Upper lobe of right lung (tissue), 1 donor: ENCODE measurements around the gene CCDC144A. TPM values are rescaled to one million over a fixed set of nuclear protein-coding genes. Genes with fewer than 3 reads are reported as not detected.
"Not testable (repeated sequence)": the region's sequence is repeated elsewhere in the genome, so short reads cannot be mapped to it uniquely, and the experiment has no call there.

Experiments used
- ATAC-seq: fragments of 200-7000 bp; cut with Tn5 transposase; one replicate; pipeline ENCODE4 v1.9.1; 2020; ENCODE audit warnings: mild to moderate bottlenecking, moderate library complexity
- DNase-seq: peaks from one replicate; pipeline ENCODE4 v3.0.0-alpha.2; 2020
- H3K27ac ChIP-seq: fragments of 200-600 bp; one replicate; pipeline ENCODE4 v1.8.0; 2022
- H3K27me3 ChIP-seq: fragments of 200-600 bp; one replicate; pipeline ENCODE4 v1.8.0; 2022; ENCODE audit warnings: mild to moderate bottlenecking
- H3K36me3 ChIP-seq: fragments of 200-600 bp; one replicate; pipeline ENCODE4 v1.8.0; 2022
- H3K4me1 ChIP-seq: fragments of 200-600 bp; one replicate; pipeline ENCODE4 v1.8.0; 2022
- H3K4me3 ChIP-seq: fragments of 200-600 bp; one replicate; pipeline ENCODE4 v1.8.0; 2022; ENCODE audit warnings: mild to moderate bottlenecking
- H3K9me3 ChIP-seq: fragments of 200-600 bp; one replicate; pipeline ENCODE4 v1.8.0; 2022
- intact Hi-C: fragments of 100-400 bp; cut with DNase I; formaldehyde crosslinking; loops from one replicate; pipeline ENCODE4 v1.11.0; 2022
- total RNA-seq: library from RNA; stranded (reverse); fragmentation: NEBNext Ultra II Directional; extraction: Animal tissue kit (Norgen Biotek cat#: 25700); gene quantifications from one replicate; pipeline ENCODE4 v1.2.1, GENCODE V29; 2021
- TF ChIP-seq, protein P1 (sequence below): fragments of 200-600 bp; IDR thresholded peaks from one replicate; pipeline ENCODE4 v1.8.0; 2022; ENCODE audit warnings: antibody characterized with exemption
- donor health status: DM: no; HTN: yes; CAD: no; lungs with severe emphysema.

Gene CCDC144A
- total RNA-seq, 1 donor from 2014 or later = 10.9 TPM

DNA sequence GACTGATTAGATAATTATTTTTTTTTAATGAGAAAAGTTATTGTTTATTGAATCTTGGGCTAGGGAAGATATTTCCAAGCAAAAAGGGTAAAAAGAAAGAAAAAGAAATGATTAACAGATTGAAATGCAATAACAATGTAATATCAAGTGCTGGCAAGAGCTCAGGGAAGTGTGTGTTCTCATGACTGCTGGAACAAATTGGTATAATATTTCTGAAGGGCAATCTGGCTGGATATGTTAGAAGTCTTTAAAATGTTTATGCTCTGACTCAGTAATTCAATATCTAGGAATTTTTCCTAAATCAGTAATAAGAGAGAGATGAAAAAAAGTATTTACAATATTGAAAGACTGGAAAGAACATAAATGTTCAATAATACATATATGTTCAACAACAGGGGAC lies 28.8 kb upstream of the CCDC144A start:
- Histone ChIP-seq H3K27me3 (peaks cover 6% of the 10 kb centered on the region), H3K36me3 (no peaks in the 10 kb centered on the region), H3K9me3 (no peaks in the 10 kb centered on the region), H3K4me1 (no peaks in the 10 kb centered on the region), H3K4me3 (no peak overlapping the region), H3K27ac (no peak overlapping the region)
- TF ChIP-seq, protein P1, sequence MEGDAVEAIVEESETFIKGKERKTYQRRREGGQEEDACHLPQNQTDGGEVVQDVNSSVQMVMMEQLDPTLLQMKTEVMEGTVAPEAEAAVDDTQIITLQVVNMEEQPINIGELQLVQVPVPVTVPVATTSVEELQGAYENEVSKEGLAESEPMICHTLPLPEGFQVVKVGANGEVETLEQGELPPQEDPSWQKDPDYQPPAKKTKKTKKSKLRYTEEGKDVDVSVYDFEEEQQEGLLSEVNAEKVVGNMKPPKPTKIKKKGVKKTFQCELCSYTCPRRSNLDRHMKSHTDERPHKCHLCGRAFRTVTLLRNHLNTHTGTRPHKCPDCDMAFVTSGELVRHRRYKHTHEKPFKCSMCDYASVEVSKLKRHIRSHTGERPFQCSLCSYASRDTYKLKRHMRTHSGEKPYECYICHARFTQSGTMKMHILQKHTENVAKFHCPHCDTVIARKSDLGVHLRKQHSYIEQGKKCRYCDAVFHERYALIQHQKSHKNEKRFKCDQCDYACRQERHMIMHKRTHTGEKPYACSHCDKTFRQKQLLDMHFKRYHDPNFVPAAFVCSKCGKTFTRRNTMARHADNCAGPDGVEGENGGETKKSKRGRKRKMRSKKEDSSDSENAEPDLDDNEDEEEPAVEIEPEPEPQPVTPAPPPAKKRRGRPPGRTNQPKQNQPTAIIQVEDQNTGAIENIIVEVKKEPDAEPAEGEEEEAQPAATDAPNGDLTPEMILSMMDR = no peak
- intact Hi-C loops = no loop called here
- no peak for DNase-seq
- ATAC-seq = no peak

DNA sequence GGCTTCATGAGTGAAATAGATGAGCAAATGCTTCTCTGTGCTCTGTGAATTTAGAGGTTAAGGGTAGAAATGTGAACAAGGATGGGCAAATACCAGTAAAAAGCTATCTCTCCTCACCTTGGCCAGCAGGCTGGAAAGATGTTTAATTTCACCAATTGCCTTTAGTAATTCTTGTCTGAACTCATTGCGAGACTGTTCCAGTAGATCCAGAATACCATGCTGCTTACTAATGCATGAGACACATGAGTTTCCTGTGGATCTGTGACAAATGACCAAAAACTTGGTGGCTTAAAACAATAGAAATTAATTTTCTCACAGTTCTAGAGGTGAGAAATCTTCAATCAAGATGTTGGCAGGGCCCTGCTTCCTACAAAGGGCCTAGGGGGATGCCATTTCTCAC lies 27.1 kb upstream of the CCDC144A start:
- Histone ChIP-seq H3K27me3 (peaks cover 12% of the 10 kb centered on the region), H3K4me3 (no peak overlapping the region), H3K36me3 (no peaks in the 10 kb centered on the region), H3K4me1 (no peaks in the 10 kb centered on the region), H3K9me3 (no peaks in the 10 kb centered on the region), H3K27ac (no peak overlapping the region)
- ATAC-seq (no peak), DNase-seq (no peak)
- TF ChIP-seq, protein P1 = no peak
- intact Hi-C loops = no loop called here

DNA sequence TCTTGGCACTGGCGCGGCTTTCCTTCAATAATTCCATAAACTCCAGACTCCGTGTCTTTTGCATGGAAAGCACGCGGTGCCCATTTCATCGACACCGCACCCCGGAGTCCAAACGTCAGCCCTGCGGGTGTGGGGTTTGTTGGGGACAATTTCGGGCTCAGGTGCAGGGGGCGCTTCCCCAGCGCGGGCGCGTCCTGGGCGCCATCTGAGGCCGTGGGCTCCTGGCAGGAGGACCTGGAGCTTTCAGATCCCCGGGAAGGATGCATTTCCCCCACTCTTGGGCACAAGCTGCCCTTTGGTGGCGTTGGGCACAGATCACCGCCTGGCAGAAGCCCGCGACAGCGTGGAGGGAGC lies 23.5 kb upstream of the CCDC144A start:
- H3K4me1 ChIP-seq, ATAC-seq, DNase-seq, intact Hi-C loops, H3K4me3 ChIP-seq, H3K36me3 ChIP-seq, H3K27ac ChIP-seq, H3K9me3 ChIP-seq: not testable (repeated sequence)
- peaks cover 39% of the 10 kb centered on the region for H3K27me3 ChIP-seq

DNA sequence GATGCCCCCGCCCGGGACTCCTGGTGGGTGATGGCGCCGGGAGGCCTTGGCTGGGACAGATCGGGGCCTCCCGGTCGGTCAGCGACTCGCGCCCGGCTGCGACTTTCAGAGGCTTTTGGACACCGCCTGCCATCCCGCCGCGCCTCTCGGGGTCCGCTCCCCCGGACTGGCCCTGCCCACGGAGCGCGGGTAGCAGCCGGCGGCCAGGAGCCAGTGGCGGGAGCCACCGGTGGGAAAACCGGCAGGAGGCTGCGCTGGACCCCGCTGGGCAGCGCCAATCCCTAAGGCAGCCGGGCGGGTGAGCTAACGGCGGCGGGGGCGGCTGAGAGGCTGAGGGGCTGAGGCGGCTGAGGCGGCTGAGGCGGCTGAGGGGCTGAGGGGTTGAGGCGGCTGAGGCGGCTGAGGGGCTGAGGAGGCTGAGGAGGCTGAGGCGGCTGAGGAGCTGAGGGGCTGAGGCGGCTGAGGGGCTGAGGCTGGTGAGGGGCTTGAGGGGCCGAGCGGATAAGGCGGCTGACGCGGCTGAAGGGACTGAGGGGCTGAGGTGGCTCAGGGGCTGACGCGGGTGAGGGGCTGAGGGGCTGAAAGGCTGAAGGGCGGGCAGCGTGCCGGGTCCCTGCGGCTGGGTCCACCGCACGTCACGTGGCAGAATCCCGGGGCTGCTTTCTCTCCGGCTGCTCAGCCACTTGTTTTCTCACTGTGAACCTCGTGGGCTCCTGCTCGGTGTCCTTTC lies 23.0 kb upstream of the CCDC144A start:
- DNase-seq = not testable (repeated sequence)

DNA sequence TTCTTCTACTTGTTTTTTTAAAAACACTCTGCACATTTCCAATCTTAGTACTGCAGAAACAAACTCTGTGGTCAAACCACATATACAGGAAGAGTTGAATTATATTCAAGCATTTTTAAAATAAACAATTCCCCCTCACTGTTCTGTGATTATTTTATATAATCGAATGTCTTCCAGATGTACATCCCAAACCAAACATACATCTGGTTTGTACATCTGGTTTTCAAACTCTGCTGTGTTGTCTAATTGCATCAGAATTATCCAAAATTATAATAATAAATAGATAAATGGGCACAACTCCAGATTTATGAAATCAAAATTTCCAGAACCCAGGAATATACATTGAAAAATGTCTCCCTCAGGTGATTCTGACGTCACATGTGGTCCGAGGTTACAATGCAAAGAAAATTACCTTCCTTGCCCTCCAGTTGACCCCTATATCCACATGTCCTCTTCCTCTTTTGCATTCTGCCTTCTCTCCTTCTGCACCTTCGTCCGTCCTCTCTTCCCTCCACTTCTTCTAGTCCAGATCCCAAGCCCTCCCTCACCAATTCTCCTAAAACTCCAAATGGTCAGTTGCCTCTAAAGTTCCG lies 13.3 kb upstream of the CCDC144A start:
- TF ChIP-seq, protein P1 = no peak
- intact Hi-C loops = no loop called here
- Histone ChIP-seq H3K4me3 (no peak overlapping the region), H3K27ac (no peak overlapping the region), H3K9me3 (no peaks in the 10 kb centered on the region), H3K4me1 (no peaks in the 10 kb centered on the region), H3K27me3 (no peaks in the 10 kb centered on the region), H3K36me3 (no peaks in the 10 kb centered on the region)
- DNase-seq = no peak
- ATAC-seq = no peak

More for the DNA sequence above, 23.0 kb upstream of the CCDC144A start:
- peak; percentile 50 for ATAC-seq
- H3K4me1 ChIP-seq, H3K9me3 ChIP-seq, H3K27ac ChIP-seq, H3K36me3 ChIP-seq, intact Hi-C loops: not testable (repeated sequence)
- peaks cover 39% of the 10 kb centered on the region for H3K27me3 ChIP-seq
- H3K4me3 ChIP-seq = peak overlapping the region; percentile 19

DNA sequence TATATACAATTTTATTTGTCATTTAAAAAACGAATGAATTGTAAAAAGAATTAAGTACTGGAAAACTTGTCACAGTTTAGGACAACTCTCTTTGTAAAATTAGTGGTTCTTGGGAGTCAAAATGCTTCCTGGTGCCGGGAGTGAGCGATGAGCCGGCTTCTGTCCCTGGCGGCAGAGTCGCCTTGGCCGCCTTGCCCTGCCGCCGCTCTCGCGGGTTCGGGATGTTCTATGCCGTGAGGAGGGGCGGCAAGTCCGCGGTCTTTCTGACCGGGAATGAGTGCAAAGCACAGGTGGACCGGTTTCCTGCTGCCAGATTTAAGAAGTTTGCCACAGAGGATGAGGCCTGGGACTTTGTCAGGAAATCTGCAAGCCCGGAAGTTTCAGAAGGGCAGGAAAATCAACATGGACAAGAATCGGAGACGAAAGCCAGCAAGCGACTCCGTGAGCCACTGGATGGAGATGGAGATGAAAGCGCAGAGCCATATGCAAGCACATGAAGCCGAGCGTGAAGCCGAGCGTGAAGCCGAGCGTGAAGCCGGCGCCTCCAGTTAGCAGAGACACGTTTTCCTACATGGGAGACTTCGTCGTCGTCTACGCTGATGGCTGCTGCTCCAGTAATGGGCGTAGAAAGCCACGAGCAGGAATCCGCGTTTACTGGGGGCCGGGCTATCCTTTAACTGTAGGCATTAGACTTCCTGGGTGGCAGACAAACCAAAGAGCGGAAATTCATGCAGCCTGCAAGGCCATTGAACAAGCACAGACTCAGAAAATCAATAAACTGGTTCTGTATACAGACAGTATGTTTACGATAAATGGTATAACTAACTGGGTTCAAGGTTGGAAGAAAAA lies 6.5 kb upstream of the CCDC144A start:
- H3K36me3 ChIP-seq, intact Hi-C loops, H3K9me3 ChIP-seq, H3K27me3 ChIP-seq, DNase-seq, H3K4me3 ChIP-seq, ATAC-seq, H3K4me1 ChIP-seq, H3K27ac ChIP-seq: not testable (repeated sequence)

DNA sequence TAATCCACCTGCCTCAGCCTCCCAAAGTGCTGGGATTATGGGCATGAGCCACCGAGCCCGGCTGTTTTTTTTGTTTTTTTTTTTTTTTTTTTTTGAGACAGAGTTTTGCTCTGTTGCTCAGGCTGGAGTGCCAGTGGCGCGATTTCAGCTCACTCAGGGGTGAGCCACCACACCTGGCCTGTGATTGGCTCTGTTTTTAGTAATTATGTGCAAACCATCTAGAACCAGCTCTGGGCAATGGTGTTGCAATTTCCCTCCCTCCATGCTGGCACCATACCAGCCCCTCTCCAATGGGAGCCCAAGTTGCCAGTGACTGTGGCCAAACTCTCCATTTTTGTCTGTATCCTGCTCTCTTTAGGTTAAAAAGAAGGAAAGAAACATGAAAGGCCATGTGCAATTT lies 4.0 kb upstream of the CCDC144A start:
- ATAC-seq (peak; percentile 69), DNase-seq (peak; percentile 78)
- H3K4me3 ChIP-seq, H3K9me3 ChIP-seq, H3K4me1 ChIP-seq, H3K27ac ChIP-seq, intact Hi-C loops, H3K27me3 ChIP-seq, H3K36me3 ChIP-seq: not testable (repeated sequence)

DNA sequence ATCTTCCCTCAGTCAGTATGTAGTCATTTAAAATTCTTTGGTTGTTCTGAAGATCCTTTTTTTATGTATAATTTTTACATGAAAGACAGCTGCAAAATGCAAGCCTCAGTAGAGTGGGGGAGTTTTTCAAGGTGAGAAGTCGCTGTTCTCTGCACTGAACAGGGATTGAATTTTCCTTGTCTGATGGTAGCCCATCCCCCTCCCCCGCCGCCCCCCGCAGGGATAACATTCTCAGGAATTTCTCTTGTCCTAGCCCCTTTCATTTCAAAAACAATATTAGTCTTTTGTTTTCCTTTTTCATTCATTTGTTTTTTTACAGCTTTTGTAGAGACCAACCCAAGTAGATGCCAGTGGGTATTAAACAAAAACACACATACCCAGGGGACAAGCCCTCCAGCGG lies 2.9 kb upstream of the CCDC144A start:
- H3K27me3 ChIP-seq, DNase-seq, H3K4me3 ChIP-seq, H3K36me3 ChIP-seq, ATAC-seq, intact Hi-C loops, H3K4me1 ChIP-seq, H3K27ac ChIP-seq, H3K9me3 ChIP-seq: not testable (repeated sequence)

DNA sequence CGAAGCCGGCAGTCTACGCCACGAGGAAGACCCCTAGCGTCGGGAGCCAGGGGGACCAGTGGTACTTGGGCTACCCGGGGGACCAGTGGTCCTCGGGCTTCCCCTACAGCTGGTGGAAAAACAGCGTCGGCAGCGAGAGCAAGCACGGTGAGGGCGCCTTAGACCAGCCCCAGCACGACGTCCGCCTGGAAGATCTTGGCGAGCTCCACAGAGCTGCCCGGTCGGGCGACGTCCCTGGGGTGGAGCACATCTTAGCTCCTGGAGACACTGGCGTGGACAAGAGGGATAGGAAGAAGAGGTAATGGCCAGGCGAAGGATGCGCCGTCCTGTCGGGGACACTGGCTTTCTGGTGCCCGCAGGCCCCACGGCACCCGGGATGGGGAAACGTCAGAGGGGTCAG lies 406 bp downstream of the CCDC144A start:
- H3K9me3 ChIP-seq, H3K27me3 ChIP-seq, intact Hi-C loops, H3K4me3 ChIP-seq, DNase-seq, H3K4me1 ChIP-seq, H3K36me3 ChIP-seq, H3K27ac ChIP-seq: not testable (repeated sequence)
- ATAC-seq = peak; percentile 45

DNA sequence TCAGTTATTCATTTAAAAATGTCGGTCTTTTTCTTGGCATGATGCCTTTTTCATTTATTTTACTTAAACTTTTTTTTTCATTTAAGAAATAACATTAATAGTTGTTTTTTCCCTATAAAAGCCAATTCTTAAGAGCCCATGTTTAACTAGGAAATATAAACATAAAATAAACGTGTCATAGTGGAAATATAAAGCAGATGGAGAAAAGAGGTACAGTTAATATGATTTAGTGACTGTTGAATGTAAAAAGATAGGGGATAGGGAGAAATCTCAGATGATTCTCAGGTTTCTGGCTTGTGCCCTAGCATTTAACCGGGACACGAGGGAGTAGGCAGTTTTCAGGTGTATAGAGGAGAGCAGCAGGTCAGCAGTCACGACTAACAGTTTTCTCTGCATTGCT lies 7.6 kb downstream of the CCDC144A start:
- H3K9me3 ChIP-seq, H3K4me1 ChIP-seq, H3K27ac ChIP-seq, H3K36me3 ChIP-seq, DNase-seq, intact Hi-C loops, H3K27me3 ChIP-seq, H3K4me3 ChIP-seq, ATAC-seq: not testable (repeated sequence)
